Esophagus mucosa (tissue), 1 donor: ENCODE measurements around the gene KDM2B. TPM values are rescaled to one million over a fixed set of nuclear protein-coding genes. Genes with fewer than 3 reads are reported as not detected.
A peak's percentile ranks its signal among the peaks of the same experiment; 100 is the strongest.
"Not testable (repeated sequence)": the region's sequence is repeated elsewhere in the genome, so short reads cannot be mapped to it uniquely, and the experiment has no call there.

ENCODE experiments used
- ATAC-seq: fragments of 200-7000 bp; cut with Tn5 transposase; one replicate; pipeline ENCODE4 v1.9.1; 2020
- total RNA-seq: library from RNA; stranded (reverse); gene quantifications from one replicate; pipeline ENCODE4 v1.2.4, GENCODE V29; 2023
- donor health status: DM: yes; HTN: yes; CAD: no.

The KDM2B gene
- total RNA-seq, 1 donor from 2014 or later = 20.0 TPM

DNA sequence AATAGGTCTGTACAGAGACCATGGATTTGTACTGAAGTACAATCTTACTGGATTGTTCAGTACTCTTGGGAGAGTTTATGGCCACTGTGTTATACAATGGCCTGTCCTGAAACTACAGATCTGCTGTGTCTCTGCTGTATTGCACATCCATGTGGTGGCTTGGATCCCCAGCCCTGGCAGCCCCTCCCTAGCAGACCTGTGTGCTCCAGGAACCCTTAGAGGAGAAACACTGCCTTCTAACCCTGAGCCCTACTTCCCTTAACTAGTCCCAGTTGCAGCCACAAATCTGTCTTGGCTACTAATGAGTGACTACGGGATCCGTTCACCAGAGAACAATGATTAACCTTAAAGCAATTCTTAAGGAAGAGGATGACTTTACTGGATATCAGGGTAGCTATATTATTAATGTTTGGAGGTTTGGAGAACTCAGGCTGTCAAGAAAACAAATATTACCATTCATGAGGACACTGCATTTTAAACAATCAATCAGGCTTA lies 153.2 kb downstream of the KDM2B start:
- ATAC-seq = no peak

DNA sequence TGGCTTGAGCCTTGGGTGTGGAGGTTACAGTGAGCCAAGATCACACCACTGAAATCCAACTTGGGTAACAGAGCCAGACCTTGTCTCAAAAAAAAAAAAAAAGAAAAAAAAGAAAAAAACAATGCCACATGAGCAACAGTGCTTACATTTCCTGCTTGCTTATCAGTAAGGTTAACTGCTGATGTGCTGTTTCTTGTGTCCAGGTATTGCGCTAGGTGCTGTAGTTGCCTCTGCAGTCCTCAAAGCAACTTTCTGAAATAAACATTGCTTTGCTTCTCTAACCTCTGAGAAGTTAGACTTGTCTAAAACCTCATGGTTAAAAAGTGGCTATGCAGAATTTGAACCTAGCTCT lies 156.2 kb downstream of the KDM2B start:
- ATAC-seq = no peak

DNA sequence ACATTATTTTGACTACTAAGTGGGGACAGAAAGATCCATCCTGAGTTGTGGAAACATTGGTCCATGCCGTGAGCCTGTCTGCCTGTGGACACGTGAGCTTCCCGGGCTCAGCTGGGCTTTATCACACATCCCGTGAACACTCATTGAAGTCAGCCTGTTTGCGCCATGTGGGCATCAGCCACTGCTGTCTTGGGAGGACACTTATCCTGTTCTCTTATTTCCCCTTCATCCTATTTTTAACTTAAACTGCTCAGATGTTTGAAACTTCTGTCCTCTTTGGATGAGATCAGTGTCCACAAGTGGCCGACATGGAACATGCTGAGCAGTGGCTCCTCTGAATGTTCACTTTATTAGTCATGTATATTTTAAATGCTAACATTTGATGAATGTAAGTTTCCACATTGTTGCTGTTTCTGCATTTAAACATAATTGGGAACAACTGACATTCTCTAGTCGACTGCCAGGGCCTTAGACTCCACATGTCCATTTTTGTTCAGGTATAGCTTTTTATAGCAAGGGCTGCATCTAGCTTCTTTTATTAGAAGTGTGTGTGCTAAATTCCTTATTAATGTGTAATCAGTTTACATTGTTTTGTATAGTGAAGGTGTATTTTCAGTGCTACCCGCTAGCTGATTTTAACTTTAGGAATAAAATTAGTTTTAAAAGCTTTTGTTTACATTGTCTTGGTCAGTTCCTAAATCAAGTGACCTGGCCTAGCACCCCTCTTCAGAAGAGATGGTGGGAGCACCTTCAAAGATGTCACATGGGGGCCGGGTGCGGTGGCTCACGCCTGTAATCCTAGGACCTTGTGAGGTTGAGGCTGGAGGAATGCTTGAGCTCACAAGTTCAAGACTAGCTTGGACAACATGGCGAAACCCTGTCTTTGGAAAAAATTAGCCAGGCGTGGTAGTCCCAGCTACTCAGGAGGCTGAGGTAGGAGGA lies 156.9 kb downstream of the KDM2B start:
- no peak for ATAC-seq

DNA sequence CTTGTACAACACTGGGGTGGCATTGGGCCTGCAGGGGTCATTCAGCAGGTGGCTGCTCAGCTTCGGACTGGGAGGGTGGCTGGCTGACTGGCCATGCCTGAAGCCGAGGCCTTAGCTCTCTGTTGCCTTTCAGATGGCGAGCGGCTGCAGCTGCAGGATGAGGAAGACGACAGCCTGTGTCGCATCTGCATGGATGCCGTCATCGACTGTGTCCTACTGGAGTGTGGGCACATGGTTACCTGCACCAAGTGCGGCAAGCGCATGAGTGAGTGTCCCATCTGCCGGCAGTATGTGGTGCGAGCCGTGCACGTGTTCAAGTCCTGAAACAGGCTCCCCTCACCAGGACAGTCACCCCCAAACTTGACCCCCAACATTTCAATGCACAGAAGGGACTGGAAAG lies 157.6 kb downstream of the KDM2B start:
- ATAC-seq = no peak

DNA sequence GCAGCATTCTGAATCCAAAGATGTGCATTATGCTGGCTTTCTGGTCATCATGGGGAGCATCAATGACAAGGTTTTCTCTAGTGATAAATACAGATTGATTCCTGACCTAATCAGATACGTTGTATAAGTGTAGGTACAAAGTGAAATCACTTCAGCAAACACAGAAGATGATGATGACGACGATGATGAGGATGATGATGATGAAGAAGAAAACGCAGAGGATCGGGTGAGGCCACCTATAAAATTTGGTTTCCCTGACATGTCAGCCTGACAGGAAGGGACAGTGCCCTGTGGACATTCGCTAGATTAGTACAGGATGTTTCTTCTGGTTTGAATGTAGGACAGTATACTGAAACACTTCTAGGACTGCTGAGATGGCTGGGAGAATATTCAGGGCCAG lies 160.7 kb downstream of the KDM2B start:
- ATAC-seq = no peak

DNA sequence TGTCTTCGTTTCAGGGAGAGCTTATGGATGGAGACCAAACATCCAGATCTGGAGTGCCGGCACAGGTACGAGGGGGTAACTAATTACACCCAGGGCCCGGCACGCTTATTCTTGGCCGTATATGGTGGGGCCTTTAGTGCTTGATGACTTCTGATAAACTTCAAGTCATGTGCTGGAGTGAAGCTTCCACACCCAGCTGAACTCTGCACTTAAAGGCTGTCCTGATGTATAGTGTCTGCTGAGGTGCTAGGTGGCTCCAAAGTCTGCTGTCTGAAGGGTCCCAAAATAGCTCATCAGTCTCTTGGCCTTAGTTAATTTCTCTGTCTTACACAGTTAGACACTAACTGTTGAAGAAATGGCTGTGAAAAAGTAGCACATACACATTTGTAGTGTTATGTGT lies 163.0 kb downstream of the KDM2B start:
- ATAC-seq = no peak

DNA sequence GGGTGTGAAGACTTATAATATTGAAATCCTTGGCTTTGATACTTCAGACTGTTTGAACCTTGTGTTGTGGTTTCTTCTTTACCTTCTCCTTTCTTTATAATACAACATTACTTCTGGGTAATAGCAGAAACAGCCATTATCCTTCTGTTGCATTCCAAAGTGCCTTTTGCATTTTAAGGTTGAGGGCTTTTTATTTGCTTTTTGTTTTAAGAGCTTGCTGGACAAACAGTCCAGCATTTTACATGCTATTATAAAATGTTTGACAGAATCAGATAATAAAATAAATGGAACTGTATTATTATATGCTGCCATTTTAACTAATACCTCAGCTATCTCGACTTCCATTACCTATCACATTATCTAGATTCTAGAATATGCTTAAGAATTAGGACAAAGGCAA lies 166.9 kb downstream of the KDM2B start:
- no peak for ATAC-seq

DNA sequence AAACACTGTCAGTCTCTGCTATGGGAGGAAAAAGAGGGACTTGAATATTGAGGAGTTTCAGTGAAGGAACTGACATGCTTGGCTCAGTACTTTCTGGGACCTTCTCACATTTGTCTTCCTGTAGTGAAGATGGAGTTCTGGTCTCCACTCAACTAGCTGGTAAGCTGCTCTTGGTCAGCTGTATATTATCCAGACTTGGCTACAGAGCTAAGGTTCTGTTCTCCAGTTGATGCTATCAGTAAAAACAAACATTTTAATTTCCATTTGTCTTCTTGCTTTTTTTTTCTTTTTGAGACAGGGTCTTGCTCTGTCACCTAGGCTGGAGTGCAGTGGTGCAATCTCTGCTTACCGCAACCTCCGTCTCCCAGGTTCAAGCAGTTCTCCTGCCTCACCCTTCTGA lies 175.6 kb downstream of the KDM2B start:
- ATAC-seq = no peak

DNA sequence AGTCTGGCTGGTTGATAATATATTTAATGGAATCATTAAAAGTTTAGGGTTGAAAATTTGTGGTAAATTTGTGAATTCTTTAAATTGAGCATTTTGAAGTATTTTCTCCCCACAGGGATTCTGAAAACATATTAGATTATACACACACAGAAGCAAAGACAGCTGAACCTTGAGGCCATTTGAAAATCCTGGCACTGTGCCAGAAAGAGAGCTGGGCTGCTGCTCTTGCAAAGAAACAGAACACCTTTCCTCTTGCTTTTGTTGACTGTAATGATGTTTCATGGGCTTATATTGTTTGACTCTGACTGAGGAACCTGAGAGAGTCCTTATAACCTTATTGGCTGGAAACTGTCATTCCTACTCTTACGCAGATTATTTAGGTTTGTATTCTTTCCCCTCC lies 176.1 kb downstream of the KDM2B start:
- no peak for ATAC-seq

DNA sequence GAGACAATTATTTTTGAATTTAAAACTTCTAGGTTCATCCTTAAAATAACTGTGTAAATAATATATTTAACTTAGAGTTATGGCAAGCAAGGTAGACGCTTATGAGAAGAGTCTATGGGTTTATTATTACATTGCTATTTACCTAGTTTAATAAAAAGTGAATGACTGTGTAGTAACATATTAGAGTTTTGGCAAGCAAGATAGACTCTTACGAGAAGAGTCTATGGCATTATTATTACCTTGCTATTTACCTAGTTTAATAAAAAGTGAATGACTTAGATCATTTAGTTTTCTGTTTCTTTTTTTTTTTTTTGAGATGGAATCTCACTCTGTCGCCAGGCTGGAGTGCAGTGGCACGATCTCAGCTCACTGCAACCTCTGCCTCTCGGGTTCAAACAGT lies 177.1 kb downstream of the KDM2B start:
- ATAC-seq = no peak

DNA sequence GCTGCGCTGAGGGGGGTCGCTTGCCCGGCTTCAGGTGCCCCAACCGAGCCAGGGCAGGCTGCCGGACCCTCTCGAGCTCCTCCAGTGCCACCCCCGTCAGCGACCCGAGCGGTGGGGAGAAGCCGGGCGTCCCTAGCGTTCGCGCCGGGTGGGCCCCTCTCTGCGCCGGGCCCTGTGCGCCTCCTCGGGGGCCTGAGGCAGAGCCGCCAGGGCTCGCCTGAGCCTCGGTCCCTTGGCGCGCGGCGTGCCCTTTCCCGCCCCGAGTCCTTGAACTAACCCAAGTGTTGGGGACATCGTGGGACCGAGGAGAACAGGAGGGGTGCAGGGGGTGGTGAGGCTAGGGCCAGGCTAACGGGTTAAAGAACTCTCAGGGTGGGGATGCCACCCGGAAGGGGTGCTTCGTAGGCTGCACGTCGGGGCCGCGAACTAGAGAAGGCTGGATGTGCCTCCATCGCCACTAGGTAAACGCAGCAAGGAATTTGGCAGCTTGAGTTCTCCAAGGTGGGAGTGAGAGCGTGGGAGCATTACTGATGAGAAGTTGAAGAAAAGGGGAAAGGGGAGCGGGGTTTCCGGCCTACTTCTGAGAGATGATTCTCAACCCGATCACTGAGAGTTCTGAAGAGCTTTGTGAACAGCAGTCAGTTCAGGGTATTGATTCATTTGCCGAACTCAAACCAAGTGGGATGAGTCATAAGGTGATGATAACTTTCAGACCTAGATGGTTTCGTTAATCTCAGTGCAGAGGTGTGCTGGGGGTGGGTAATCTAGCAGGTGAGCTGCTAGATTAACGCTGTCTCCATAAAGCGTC lies 180.3 kb downstream of the KDM2B start:
- ATAC-seq = peak; percentile 59

DNA sequence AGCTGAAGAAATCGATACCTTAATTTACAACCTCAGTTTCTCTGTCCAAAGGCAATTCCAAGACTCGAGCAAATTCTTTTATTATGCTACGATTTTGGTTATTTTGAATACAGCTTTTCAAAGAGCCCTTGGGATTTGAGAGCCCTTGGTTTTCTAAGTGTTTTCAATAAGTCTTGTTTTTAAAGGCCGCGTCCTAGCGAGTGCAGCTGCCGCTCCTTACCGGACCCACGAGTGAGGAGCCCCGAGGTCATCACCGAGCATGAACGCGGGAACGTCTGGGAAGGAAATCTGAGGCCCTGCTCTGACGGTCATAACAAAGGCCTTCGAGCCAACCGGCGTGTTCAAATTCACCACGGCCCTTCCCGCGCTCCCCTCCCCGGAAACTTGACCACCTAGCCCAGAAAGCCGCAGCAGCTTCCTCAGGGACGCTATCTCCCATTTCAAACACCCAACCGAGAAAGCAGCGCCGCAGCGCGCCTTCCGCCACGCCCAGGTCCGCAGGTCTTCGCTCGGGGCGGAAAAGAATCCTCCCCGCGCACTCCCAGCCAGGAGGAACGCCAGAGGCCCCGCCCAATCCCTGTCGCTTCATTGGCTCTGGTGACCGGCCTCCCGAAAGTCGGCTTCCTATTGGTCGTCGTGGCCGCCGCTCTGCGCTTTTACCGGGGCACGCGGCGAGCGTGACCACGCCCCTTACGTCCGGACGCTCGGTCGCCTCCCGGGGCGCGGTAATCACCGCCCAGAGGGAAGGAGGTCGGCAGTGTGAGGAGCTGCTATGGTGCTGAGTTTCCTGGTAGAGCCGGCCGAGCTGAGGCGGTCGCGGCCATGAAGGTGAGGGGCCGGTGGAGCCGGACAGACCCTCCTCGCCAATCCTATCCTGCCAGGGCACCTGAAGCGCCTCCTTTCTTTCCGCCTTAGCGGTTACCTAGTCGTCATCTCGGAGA lies 181.2 kb downstream of the KDM2B start, which contains the start of gene RNF34:
RNF34 (plus strand) TSS at position 728 of the 941 bp plus-strand sequence; CDS start at position 823, 95 bp downstream.
- peak; percentile 99 for ATAC-seq

DNA sequence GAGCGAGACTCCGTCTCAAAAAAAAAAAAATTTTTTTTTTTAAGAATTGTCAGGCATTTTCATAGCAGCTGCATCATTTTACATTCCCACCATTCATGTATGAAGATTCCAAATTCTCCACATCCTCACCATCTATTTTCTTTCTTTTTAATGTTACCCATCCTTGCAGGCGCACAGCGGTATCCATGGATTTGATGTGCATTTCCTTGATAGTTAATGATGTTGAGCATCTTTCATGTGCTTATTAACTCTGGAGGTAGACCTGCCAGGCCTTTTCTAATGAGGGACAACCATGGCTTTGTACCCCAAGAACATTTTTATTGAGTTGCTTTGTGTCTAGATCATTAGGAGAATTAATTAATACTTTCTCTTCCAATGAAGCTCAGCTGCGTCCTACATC lies 182.5 kb downstream of the KDM2B start:
- ATAC-seq = no peak

DNA sequence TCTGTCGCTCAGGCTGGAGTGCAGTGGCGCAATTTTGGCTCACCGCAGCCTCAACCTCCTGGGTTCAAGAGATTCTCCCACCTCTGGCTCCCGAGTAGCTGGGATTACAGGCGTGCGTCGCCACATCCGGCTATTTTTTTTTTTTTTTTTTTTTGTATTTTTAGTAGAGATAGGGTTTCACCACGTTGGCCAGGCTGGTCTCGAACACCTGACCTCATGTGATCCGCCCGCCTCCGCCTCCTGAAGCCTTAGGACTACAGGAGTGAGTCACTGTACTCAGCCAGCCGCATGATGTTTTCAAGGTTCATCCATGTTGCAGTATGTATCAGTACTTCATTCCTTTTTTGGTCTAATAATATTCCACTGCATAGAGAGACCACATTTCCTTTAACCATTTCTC lies 183.3 kb downstream of the KDM2B start:
- no peak for ATAC-seq

DNA sequence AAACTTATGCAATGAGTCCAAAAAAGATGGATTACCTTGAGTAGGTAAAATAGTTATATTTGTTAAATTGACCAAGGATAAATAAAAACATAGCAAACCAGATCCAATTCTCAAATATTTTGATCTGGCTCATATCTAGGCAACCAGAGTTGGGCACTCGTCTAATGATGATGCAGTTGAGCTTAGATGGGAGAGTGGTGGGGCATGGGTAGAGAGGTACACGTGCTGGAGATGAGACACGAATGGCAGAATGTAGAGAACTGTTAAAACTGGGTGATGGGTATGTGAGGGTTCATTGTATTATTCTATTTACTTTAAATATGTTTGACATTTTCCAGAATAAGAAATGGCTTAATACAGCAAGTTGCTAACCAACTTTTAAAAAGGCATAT lies 188.5 kb downstream of the KDM2B start:
- ATAC-seq = no peak

DNA sequence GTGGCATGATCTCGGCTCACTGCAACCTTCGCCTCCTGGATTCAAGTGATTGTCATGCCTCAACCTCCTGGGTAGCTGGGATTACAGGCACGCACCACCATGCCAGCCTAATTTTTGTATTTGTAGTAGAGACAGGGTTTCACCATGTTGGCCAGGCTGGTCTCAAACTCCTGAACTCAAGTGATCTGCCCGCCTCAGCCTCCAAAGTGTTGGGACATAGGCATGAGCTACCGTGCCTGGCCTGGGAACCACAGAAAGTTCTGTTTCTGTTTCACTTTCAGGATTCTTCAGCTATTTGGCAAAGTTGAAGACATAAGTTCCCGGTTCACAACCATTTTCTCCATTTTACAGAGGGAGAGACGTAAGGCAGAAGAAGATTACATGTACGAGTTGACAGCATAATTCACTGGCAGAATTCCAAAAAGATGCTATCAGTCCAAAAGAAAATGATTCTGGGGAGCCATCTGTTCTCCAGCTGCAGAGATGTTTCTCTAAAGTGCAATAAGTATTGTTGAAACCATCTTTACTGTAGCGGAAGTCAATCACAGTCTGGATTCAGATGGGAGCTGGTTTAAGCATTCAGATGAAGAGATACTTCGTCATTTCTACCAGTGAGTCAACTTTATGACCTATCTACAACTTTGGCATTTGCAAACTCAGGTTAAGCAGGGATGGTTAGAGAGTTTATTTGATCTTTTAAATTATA lies 189.1 kb downstream of the KDM2B start:
- ATAC-seq = no peak

DNA sequence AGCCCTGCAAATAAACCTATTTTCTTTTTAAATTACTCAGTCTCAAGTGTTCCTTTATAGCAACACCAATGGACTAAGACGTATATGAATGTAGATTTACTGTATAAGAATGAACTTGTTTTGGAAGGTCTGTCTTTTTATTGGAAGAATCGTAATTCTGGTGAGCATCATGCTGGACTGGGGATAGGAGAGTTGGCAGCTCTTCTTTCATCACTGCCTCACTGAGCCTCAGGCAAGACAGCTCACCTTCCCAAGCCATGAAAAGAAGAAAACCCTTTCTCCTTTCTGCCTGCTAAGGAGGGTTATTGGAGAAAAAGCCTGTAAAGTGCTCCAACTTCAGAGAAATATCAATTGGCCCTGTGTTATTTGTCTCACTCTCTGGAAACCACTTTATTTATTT lies 190.0 kb downstream of the KDM2B start:
- peak; percentile 81 for ATAC-seq

DNA sequence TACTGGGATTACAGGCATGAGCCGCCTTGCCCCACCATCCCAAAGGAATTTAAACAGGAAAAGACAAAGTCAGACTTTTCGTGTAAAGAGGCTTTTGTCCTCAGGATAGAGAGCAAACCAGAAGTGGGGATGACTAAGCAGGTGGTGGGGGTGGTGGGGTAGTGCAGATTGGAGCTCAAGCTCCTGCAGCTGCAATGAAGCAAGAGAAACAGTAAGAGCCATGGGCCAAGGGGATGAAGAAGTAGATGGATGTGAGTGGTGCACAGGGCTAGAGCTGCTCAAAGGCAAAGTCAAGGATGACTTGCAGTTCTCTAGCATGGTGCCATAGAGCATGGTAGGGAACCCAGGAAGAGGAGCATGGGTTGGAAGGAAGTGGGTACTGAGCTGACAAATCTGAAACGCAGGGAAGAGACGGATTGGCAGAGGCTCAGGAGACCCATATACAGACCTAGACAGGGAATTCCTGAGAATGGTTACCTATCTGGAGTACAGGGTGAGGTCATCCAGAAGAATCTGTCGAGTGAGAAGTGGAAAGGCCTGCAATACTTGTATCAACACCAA lies 192.3 kb downstream of the KDM2B start:
- ATAC-seq = peak; percentile 15

DNA sequence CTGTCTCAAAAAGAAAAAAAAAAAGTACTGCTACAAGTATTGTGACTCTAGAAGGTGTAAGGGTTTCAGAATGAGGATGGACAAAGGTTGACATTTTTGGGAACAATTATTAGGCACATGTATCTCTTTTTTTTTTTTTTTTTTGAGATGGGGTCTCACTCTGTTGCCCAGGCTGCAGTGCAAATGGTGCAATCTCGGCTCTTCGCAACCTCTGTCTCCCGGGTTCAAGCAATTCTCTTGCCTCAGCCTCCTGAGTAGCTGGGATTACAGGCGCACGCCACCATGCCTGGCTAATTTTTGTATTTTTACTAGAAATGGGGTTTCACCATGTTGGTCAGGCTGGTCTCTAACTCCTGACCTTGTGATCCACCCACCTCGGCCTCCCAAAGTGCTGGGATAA lies 195.9 kb downstream of the KDM2B start:
- not testable (repeated sequence) for ATAC-seq

DNA sequence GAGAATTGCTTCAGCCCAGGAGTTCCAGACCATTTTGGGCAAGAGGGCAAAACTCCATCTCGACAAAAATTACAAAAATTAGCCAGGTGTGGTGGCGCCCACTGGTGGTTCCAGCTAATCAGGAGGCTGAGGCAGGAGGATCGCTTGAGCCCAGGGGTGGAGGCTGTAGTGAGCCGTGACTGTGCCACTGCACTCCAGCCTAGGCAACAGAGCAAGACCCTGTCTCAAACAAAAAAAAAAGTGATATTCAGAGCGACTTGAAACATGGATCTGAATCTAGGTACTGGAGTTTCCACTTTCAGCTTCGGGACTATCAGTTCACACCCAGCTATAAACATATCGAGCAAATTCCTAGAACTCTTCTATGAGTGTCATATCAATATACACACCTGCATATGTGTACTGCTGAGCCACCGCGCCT lies 197.2 kb downstream of the KDM2B start:
- ATAC-seq = no peak

DNA sequence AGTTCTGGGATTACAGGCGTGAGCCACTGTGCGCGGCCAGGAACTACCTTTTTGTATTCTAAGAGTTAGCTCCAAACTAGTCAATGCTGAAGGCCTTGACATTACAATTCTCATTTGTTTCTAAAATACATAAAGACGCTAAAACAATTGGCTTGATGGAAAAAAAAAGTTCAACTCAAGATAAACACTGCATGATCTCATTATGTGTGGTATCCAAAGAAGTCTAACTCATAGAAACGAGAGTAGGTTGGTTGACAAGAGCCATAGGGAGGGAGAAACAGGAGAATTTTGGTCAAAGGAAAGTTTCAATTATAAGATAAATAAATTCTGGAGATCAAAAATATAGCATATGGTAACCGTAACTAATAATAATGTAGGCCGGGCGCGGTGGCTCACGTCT lies 200.9 kb downstream of the KDM2B start:
- no peak for ATAC-seq
